Right atrium auricular region (tissue), 2 donors: ENCODE results near the gene NEGR1. TPM values are rescaled to one million over a fixed set of nuclear protein-coding genes. Genes with fewer than 3 reads are reported as not detected.

Experiments
- DNase-seq: peaks from one replicate; pipeline ENCODE4 v3.0.0-alpha.2; 2019; ENCODE audit warnings: low spot score
- H3K27ac ChIP-seq, 2 donors: fragments of 200-600 bp; sonication (generic); 1 replicate in 1 of 2; 2 replicates in 1 of 2; pipeline ENCODE4 v1.5.1; 2016 to 2019
- H3K27me3 ChIP-seq, 2 donors: fragments of 200-600 bp; sonication (generic); one replicate each; pipeline versions ENCODE4 v1.5.1 to v1.6.0; 2017 to 2019
- H3K36me3 ChIP-seq: fragments of 200-600 bp; sonication (generic); one replicate; pipeline ENCODE4 v1.5.1; 2016
- H3K4me1 ChIP-seq, 2 donors: fragments of 200-600 bp; sonication (generic); one replicate each; pipeline versions ENCODE4 v1.5.1 to v1.6.0; 2017 to 2019
- H3K4me3 ChIP-seq, 2 donors: fragments of 200-600 bp; sonication (generic); 1 replicate in 1 of 2; 2 replicates in 1 of 2; pipeline ENCODE4 v1.5.1; 2017 to 2019; ENCODE audit warnings: mild to moderate bottlenecking in 1 of 2, moderate library complexity in 1 of 2
- H3K9me3 ChIP-seq, 2 donors: fragments of 200-600 bp; sonication (generic); one replicate each; pipeline ENCODE4 v1.5.1; 2019
- total RNA-seq, 2 donors: library from RNA; depleted of rRNA; stranded (reverse); fragments of >200 nt; gene quantifications; one replicate each; pipeline ENCODE4 v1.1.0, GENCODE V29; 2016
- TF ChIP-seq, protein P1 (sequence below), 2 donors: fragments of 200-600 bp; sonication (generic); IDR thresholded peaks; one replicate each; pipeline ENCODE4 v1.5.1; 2019; ENCODE audit warnings: antibody characterized with exemption in 2 of 2

Gene NEGR1
- total RNA-seq, 2 donors from 2014 or later, result 9.3 to 9.9 TPM

DNA sequence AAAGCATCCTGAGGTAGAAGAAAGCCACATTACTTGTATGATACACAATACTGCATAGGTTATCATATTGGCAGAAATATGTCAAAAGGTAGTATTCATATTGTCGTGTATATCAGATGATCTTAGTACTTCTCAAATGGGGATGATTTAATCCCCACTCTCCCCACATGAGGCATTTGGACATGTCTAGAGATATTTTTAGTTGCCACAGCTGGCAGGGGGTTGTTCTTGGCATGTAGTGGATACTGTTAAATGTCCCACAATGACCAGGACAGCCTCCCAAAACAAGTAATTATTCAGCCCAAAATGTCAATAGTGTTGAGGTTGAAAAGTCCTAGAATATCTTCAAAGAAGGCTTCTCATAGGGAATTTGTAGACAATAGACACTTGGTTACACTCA, 162.8 kb downstream of the NEGR1 start:
- H3K9me3 ChIP-seq, result no peaks in the 10 kb centered on the region
- DNase-seq, result no peak
- no peaks in the 10 kb centered on the region for H3K27me3 ChIP-seq
- H3K4me3 ChIP-seq, result no peak overlapping the region
- TF ChIP-seq, protein P1, sequence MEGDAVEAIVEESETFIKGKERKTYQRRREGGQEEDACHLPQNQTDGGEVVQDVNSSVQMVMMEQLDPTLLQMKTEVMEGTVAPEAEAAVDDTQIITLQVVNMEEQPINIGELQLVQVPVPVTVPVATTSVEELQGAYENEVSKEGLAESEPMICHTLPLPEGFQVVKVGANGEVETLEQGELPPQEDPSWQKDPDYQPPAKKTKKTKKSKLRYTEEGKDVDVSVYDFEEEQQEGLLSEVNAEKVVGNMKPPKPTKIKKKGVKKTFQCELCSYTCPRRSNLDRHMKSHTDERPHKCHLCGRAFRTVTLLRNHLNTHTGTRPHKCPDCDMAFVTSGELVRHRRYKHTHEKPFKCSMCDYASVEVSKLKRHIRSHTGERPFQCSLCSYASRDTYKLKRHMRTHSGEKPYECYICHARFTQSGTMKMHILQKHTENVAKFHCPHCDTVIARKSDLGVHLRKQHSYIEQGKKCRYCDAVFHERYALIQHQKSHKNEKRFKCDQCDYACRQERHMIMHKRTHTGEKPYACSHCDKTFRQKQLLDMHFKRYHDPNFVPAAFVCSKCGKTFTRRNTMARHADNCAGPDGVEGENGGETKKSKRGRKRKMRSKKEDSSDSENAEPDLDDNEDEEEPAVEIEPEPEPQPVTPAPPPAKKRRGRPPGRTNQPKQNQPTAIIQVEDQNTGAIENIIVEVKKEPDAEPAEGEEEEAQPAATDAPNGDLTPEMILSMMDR (IDR thresholded peaks at IDR 0.05), result no peak
- H3K27ac ChIP-seq, result no peak overlapping the region
- H3K36me3 ChIP-seq, result no peaks in the 10 kb centered on the region
- peaks cover 0 to 10% of the 10 kb centered on the region in 2 donors for H3K4me1 ChIP-seq

DNA sequence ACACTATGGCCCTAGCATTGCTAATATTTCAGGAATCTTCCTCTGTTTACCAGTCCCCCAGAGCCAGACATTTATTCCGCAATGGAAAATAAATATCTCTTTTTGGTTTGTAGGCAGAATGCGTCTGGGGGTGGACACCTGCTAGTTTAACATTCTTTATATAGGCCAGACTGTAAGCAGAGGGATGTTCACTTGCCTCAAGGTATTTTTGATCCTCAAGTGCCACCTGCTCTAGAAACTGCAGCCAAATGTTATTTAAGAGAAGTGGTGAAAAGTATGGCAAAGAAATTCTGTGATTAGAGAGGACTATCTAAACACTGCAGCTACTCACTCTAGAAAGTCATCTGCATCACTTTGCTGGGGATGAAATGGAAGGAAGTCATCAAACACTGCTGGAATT, 164.7 kb downstream of the NEGR1 start:
- Histone ChIP-seq H3K36me3 (no peaks in the 10 kb centered on the region), H3K4me3 (no peak overlapping the region), H3K27ac (no peak overlapping the region), H3K9me3 (no peaks in the 10 kb centered on the region), H3K4me1 (peaks cover 0 to 10% of the 10 kb centered on the region in 2 donors), H3K27me3 (no peaks in the 10 kb centered on the region)
- no peak for DNase-seq
- TF ChIP-seq, protein P1 (IDR thresholded peaks at IDR 0.05), result no peak

DNA sequence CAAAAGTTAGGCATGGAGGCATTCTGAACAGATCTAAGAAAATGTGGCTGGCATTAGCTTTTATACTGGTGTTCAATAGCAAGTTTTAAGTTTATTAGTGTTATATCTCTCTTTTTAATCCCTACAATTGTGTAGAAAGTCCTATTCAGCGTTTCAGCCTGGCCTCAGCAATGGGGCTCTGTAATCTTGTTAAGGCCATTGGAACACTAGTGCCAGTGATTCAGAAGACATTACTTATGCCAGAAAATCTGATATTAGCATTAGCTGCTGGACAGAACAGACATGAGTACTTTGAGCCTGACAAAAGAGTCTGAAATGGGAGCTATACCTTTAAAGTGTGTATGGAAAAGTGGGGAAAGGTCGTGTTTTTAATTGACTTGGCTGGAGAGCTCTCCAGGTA, 167.0 kb downstream of the NEGR1 start:
- Histone ChIP-seq H3K9me3 (no peaks in the 10 kb centered on the region), H3K36me3 (no peaks in the 10 kb centered on the region), H3K4me1 (peaks cover 0 to 17% of the 10 kb centered on the region in 2 donors), H3K27me3 (no peaks in the 10 kb centered on the region), H3K27ac (peak overlapping the region in 1 of 2 donors; percentile 2), H3K4me3 (no peak overlapping the region)
- TF ChIP-seq, protein P1 (IDR thresholded peaks at IDR 0.05), result no peak
- no peak for DNase-seq

DNA sequence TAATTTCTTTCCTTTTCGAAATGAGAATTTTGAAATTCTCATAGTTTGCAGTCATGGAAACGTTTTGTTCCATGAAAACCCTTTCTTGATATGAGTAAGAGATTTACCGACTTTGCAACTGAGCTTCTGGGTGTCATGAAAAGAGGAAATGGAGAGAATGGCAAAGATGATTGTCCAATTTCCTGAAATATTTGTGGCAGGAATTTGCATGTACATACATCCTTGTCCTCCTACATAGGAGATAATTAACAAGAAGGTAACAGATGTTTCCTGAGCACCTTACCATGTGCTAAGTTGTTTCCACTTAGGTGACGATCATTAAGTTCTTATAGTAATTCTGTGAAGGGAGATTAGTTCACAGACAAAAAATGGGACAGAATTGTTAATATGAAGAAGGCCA, 170.7 kb downstream of the NEGR1 start:
- no peaks in the 10 kb centered on the region for H3K27me3 ChIP-seq
- DNase-seq, result no peak
- no peak overlapping the region for H3K27ac ChIP-seq
- TF ChIP-seq, protein P1 (IDR thresholded peaks at IDR 0.05), result no peak
- no peak overlapping the region for H3K4me3 ChIP-seq
- H3K4me1 ChIP-seq, result peaks cover 0 to 13% of the 10 kb centered on the region in 2 donors
- no peaks in the 10 kb centered on the region for H3K9me3 ChIP-seq
- H3K36me3 ChIP-seq, result no peaks in the 10 kb centered on the region

DNA sequence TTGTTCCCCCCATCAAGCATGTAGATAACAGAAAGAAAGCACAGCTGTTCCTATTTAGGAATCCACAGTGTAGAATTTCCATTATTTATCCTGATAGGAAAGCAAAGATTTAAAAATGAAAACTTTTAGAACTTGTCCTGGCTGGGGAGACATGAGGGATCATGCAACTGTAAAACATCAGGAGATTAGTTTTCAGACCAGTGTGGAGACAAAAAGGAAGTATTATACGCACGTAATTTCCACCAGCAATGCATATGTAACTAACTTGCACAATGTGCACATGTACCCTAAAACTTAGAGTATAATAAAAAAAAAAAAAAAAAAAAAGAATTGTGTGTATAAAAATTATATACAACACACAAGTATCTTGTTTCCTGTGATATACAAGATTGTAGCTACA, 172.4 kb downstream of the NEGR1 start:
- no peak for DNase-seq
- Histone ChIP-seq H3K4me1 (peaks cover 0 to 7% of the 10 kb centered on the region in 2 donors), H3K27me3 (no peaks in the 10 kb centered on the region), H3K36me3 (no peaks in the 10 kb centered on the region), H3K27ac (no peak overlapping the region), H3K4me3 (no peak overlapping the region), H3K9me3 (no peaks in the 10 kb centered on the region)
- TF ChIP-seq, protein P1 (IDR thresholded peaks at IDR 0.05), result no peak

DNA sequence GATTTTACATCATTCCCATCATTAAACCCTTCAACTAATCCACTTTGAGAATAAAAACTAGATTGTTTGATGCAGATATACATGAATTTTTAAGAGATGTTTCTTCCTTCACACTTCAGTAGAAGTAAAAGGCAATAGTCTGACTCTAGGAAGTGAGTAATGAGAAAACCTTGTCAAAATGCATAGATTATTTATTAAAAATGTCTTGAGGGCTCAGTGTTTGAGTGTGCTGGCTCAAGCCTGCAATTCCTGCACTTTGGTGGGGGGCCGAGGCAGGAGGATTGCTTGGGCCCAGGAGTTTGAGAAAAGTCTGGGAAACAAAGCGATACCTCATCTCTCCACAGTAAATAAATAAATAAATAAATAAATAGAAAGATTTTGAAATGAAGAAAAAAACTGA, 177.1 kb downstream of the NEGR1 start:
- TF ChIP-seq, protein P1 (IDR thresholded peaks at IDR 0.05), result no peak
- H3K27me3 ChIP-seq, result no peaks in the 10 kb centered on the region
- H3K36me3 ChIP-seq, result no peaks in the 10 kb centered on the region
- no peaks in the 10 kb centered on the region for H3K4me1 ChIP-seq
- DNase-seq, result no peak
- H3K27ac ChIP-seq, result no peak overlapping the region
- no peak overlapping the region for H3K4me3 ChIP-seq
- no peaks in the 10 kb centered on the region for H3K9me3 ChIP-seq
